Uterus (tissue), 4 donors: Measurements from ENCODE around the gene ACVRL1. TPM values are rescaled to one million over a fixed set of nuclear protein-coding genes. Genes with fewer than 3 reads are reported as not detected.

Experiments used
- DNase-seq, 2 donors: peaks; one replicate each; pipeline ENCODE4 v3.0.0-alpha.2; 2019 to 2020
- H3K27ac ChIP-seq, 2 donors: fragments of 200-600 bp; sonication (generic); 1 replicate in 1 of 2; 2 replicates in 1 of 2; pipeline ENCODE4 v1.5.1; 2016 to 2018
- H3K27me3 ChIP-seq, 2 donors: fragments of 200-600 bp; sonication (generic); one replicate each; pipeline ENCODE4 v1.5.1; 2018 to 2019; ENCODE audit warnings: control low read depth in 1 of 2
- H3K36me3 ChIP-seq, 2 donors: fragments of 200-600 bp; sonication (generic); one replicate each; pipeline ENCODE4 v1.5.1; 2019; ENCODE audit warnings: control low read depth in 1 of 2
- H3K4me1 ChIP-seq, 2 donors: fragments of 200-600 bp; sonication (generic); one replicate each; pipeline ENCODE4 v1.5.1; 2018 to 2019; ENCODE audit warnings: control low read depth in 1 of 2
- H3K4me3 ChIP-seq, 2 donors: fragments of 200-600 bp; sonication (generic); 1 replicate in 1 of 2; 2 replicates in 1 of 2; pipeline ENCODE4 v1.5.1; 2018 to 2019; ENCODE audit warnings: mild to moderate bottlenecking in 1 of 2
- H3K9me3 ChIP-seq, 2 donors: fragments of 200-600 bp; sonication (generic); one replicate each; pipeline ENCODE4 v1.5.1; 2019; ENCODE audit warnings: control low read depth in 1 of 2
- CTCF ChIP-seq, 4 experiments: fragments of 200-600 bp in 2 of 4; fragments of 450-650 bp in 2 of 4; sonication (generic) in 2 of 4; IDR thresholded peaks; one replicate each; pipeline ENCODE4 v1.5.1; 2016 to 2019; ENCODE audit warnings: antibody characterized with exemption in 4 of 4, mild to moderate bottlenecking in 2 of 4, moderate library complexity in 1 of 4
- POLR2A ChIP-seq, 2 donors: fragments of 450-650 bp; IDR thresholded peaks; one replicate each; pipeline ENCODE4 v1.6.1; 2016; ENCODE audit warnings: antibody characterized with exemption in 2 of 2, mild to moderate bottlenecking in 1 of 2, moderate library complexity in 1 of 2
- intact Hi-C: fragments of 100-400 bp; cut with DNase I; formaldehyde crosslinking; loops from one replicate; pipeline ENCODE4 v1.15.1; 2023; ENCODE audit warnings: low total_unique reads
- total RNA-seq, 4 donors: library from RNA; depleted of rRNA in 3 of 4; stranded (reverse); fragments of >200 nt in 3 of 4; gene quantifications; one replicate each; pipeline versions ENCODE4 v1.1.0 to v1.2.4, GENCODE V29; 2014 to 2023
- donor health status: DM: yes; HTN: yes; CAD: no.

ACVRL1 gene
- total RNA-seq, 4 donors from 2014 or later: 52.1 to 161 (median 127) TPM

GRCh38 chr12:51869496-51869865, 37.8 kb upstream of the ACVRL1 start:
- TF ChIP-seq CTCF (IDR thresholded peaks at IDR 0.05): no peak
- TF ChIP-seq POLR2A (IDR thresholded peaks at IDR 0.05): no peak
- Histone ChIP-seq H3K27me3 (peaks cover 0 to 9% of the 10 kb centered on the region in 2 donors), H3K36me3 (no peaks in the 10 kb centered on the region), H3K9me3 (no peaks in the 10 kb centered on the region), H3K27ac (peak overlapping the region; percentile 31 to 71), H3K4me1 (peaks cover 0 to 14% of the 10 kb centered on the region in 2 donors), H3K4me3 (peak overlapping the region; percentile 32 to 34)
- intact Hi-C loops: no loop called here
- no peak for DNase-seq

- no peaks in the 10 kb centered on the region for H3K36me3 ChIP-seq
- no peak overlapping the region for H3K4me3 ChIP-seq
- H3K4me1 ChIP-seq: peaks cover 0 to 12% of the 10 kb centered on the region in 2 donors
- H3K27ac ChIP-seq: peak overlapping the region; percentile 31 to 71
- TF ChIP-seq POLR2A (IDR thresholded peaks at IDR 0.05) (no peak), CTCF (IDR thresholded peaks at IDR 0.05) (no peak)
- peaks cover 0 to 9% of the 10 kb centered on the region in 2 donors for H3K27me3 ChIP-seq
- DNase-seq: no peak
- intact Hi-C loops: no loop called here
- H3K9me3 ChIP-seq: no peaks in the 10 kb centered on the region
These were observed 37.4 kb upstream of the ACVRL1 start for GRCh38 chr12:51869931-51870330.

- intact Hi-C loops: no loop called here
These were observed 36.8 kb upstream of the ACVRL1 start for GRCh38 chr12:51870504-51870903.

GRCh38 chr12:51871126-51871525, 36.2 kb upstream of the ACVRL1 start:
- intact Hi-C loops: no loop called here
- DNase-seq: no peak
- Histone ChIP-seq H3K9me3 (no peaks in the 10 kb centered on the region), H3K27me3 (peaks cover 0 to 9% of the 10 kb centered on the region in 2 donors), H3K36me3 (no peaks in the 10 kb centered on the region), H3K4me3 (no peak overlapping the region), H3K27ac (no peak overlapping the region), H3K4me1 (peaks cover 0 to 12% of the 10 kb centered on the region in 2 donors)
- TF ChIP-seq CTCF (IDR thresholded peaks at IDR 0.05) (no peak), POLR2A (IDR thresholded peaks at IDR 0.05) (no peak)

More at GRCh38 chr12:51870504-51870903, 36.8 kb upstream of the ACVRL1 start:
- Histone ChIP-seq H3K9me3 (no peaks in the 10 kb centered on the region), H3K4me3 (no peak overlapping the region), H3K4me1 (peaks cover 0 to 12% of the 10 kb centered on the region in 2 donors), H3K36me3 (no peaks in the 10 kb centered on the region), H3K27me3 (peaks cover 0 to 9% of the 10 kb centered on the region in 2 donors), H3K27ac (no peak overlapping the region)
- TF ChIP-seq POLR2A (IDR thresholded peaks at IDR 0.05) (no peak), CTCF (IDR thresholded peaks at IDR 0.05) (no peak)
- DNase-seq: no peak

- no peaks in the 10 kb centered on the region for H3K9me3 ChIP-seq
- no peak overlapping the region for H3K4me3 ChIP-seq
- H3K27ac ChIP-seq: no peak overlapping the region
- no peak for TF ChIP-seq CTCF (IDR thresholded peaks at IDR 0.05)
- TF ChIP-seq POLR2A (IDR thresholded peaks at IDR 0.05): no peak
- H3K36me3 ChIP-seq: no peaks in the 10 kb centered on the region
- peaks cover 0 to 9% of the 10 kb centered on the region in 2 donors for H3K27me3 ChIP-seq
- intact Hi-C loops: no loop called here
- peaks cover 0 to 12% of the 10 kb centered on the region in 2 donors for H3K4me1 ChIP-seq
- no peak for DNase-seq
These were observed 35.2 kb upstream of the ACVRL1 start for GRCh38 chr12:51871918-51872688.
